Measurements from ENCODE around the gene ZNF500.
"Not testable (repeated sequence)": the region's sequence is repeated elsewhere in the genome, so short reads cannot be mapped to it uniquely, and the experiment has no call there.

ZNF500 gene

GRCh38 chr16:4746991-4747574 is 19.9 kb downstream of the ZNF500 start:
- no peak for DNase-seq (ENCODE audit: low read depth in 3 of 3, low spot score in 1 of 3)

- DNase-seq (ENCODE audit: low read depth in 3 of 3, low spot score in 1 of 3): no peak
These were observed 20.7 kb downstream of the ZNF500 start for GRCh38 chr16:4746215-4746614.

- no peak for DNase-seq (ENCODE audit: low read depth in 3 of 3, low spot score in 1 of 3)
These were observed 21.7 kb downstream of the ZNF500 start for GRCh38 chr16:4745274-4745569.

- no peak for DNase-seq (ENCODE audit: low read depth in 3 of 3, low spot score in 1 of 3)
These were observed 22.2 kb downstream of the ZNF500 start for GRCh38 chr16:4744555-4745273.

GRCh38 chr16:4743226-4743878 is 23.6 kb downstream of the ZNF500 start:
- no peak for DNase-seq (ENCODE audit: low read depth in 3 of 3, low spot score in 1 of 3)

- DNase-seq (ENCODE audit: low read depth in 3 of 3, low spot score in 1 of 3): not testable (repeated sequence)
These were observed 28.6 kb downstream of the ZNF500 start for GRCh38 chr16:4738370-4738769.

- no peak for DNase-seq (ENCODE audit: low read depth in 3 of 3, low spot score in 1 of 3)
These were observed 29.4 kb downstream of the ZNF500 start for GRCh38 chr16:4737545-4737944.

GRCh38 chr16:4736546-4736945 is 30.4 kb downstream of the ZNF500 start:
- no peak for DNase-seq (ENCODE audit: low read depth in 3 of 3, low spot score in 1 of 3)

- DNase-seq (ENCODE audit: low read depth in 3 of 3, low spot score in 1 of 3): peak; percentile 83 to 91 (median 85)
These were observed 32.0 kb downstream of the ZNF500 start for GRCh38 chr16:4734730-4735535.

GRCh38 chr16:4734063-4734729 is 32.8 kb downstream of the ZNF500 start, which contains the start of the genes ANKS3 and DNAAF8:
Gene ANKS3, minus strand, starts transcription at chr16:4734271. Its CDS starts 4,122 bp downstream, at chr16:4730149.
Gene DNAAF8, plus strand, starts transcription at chr16:4734537. Its CDS starts 1,978 bp downstream, at chr16:4736515.
- DNase-seq (ENCODE audit: low read depth in 3 of 3, low spot score in 1 of 3): peak; percentile 13 to 68 (median 49)

GRCh38 chr16:4733747-4734062 is 33.3 kb downstream of the ZNF500 start:
- peak in 1 of 3 donors; percentile 8 for DNase-seq (ENCODE audit: low read depth in 3 of 3, low spot score in 1 of 3)

- no peak for DNase-seq (ENCODE audit: low read depth in 3 of 3, low spot score in 1 of 3)
These were observed 33.7 kb downstream of the ZNF500 start for GRCh38 chr16:4733211-4733742.

GRCh38 chr16:4729876-4730275 is 37.1 kb downstream of the ZNF500 start:
- no peak for DNase-seq (ENCODE audit: low read depth in 3 of 3, low spot score in 1 of 3)

GRCh38 chr16:4728676-4729075 is 38.3 kb downstream of the ZNF500 start:
- no peak for DNase-seq (ENCODE audit: low read depth in 3 of 3, low spot score in 1 of 3)

GRCh38 chr16:4726616-4727015 is 40.3 kb downstream of the ZNF500 start:
- DNase-seq (ENCODE audit: low read depth in 3 of 3, low spot score in 1 of 3): no peak

GRCh38 chr16:4724661-4725270 is 42.2 kb downstream of the ZNF500 start:
- no peak for DNase-seq (ENCODE audit: low read depth in 3 of 3, low spot score in 1 of 3)

- DNase-seq (ENCODE audit: low read depth in 3 of 3, low spot score in 1 of 3): no peak
These were observed 43.7 kb downstream of the ZNF500 start for GRCh38 chr16:4723071-4723767.

- no peak for DNase-seq (ENCODE audit: low read depth in 3 of 3, low spot score in 1 of 3)
These were observed 48.5 kb downstream of the ZNF500 start for GRCh38 chr16:4718466-4718865.

- no peak for DNase-seq (ENCODE audit: low read depth in 3 of 3, low spot score in 1 of 3)
These were observed 52.0 kb downstream of the ZNF500 start for GRCh38 chr16:4714996-4715395.

All from stimulated activated CD4-positive, alpha-beta T cell treated with anti-CD3 and anti-CD28 coated beads, TNF-alpha, amount 100 ng/mL, for 1 hour (primary cell).